Osteocyte (in vitro differentiated cells): ENCODE measurements around the gene P2RX7. TPM values are rescaled to one million over a fixed set of nuclear protein-coding genes. Genes with fewer than 3 reads are reported as not detected.
A peak's percentile ranks its signal among the peaks of the same experiment; 100 is the strongest.

Experiments used
- DNase-seq: peaks from one replicate; pipeline ENCODE4 v3.0.0; 2021; ENCODE audit warnings: mixed read lengths; ENCODE audit not compliant: unreplicated experiment; ENCODE audit errors: extremely low spot score
- H3K27ac Mint-ChIP-seq: one replicate; pipeline ENCODE4 v1.8.0; 2021; ENCODE audit warnings: mild to moderate bottlenecking, mixed read lengths; ENCODE audit not compliant: unreplicated experiment
- H3K27me3 Mint-ChIP-seq: one replicate; pipeline ENCODE4 v1.8.0; 2021; ENCODE audit warnings: mixed read lengths; ENCODE audit not compliant: unreplicated experiment
- H3K36me3 Mint-ChIP-seq: one replicate; pipeline ENCODE4 v1.8.0; 2021; ENCODE audit warnings: mixed read lengths; ENCODE audit not compliant: unreplicated experiment
- H3K4me1 Mint-ChIP-seq: one replicate; pipeline ENCODE4 v1.8.0; 2021; ENCODE audit warnings: mixed read lengths; ENCODE audit not compliant: unreplicated experiment
- H3K4me3 Mint-ChIP-seq: one replicate; pipeline ENCODE4 v1.8.0; 2021; ENCODE audit warnings: mild to moderate bottlenecking, moderate library complexity, mixed read lengths; ENCODE audit not compliant: unreplicated experiment
- H3K9me3 Mint-ChIP-seq: one replicate; pipeline ENCODE4 v1.8.0; 2021; ENCODE audit warnings: mixed read lengths; ENCODE audit not compliant: unreplicated experiment
- total RNA-seq: library from RNA; stranded (reverse); gene quantifications from 2 replicates; pipeline ENCODE4 v1.2.1, GENCODE V29; 2021
- TF ChIP-seq, protein P1 (sequence below): fragments of 200-600 bp; sonication (generic); IDR thresholded peaks from 2 replicates; pipeline ENCODE4 v1.5.0; 2021; ENCODE audit warnings: antibody characterized with exemption, mild to moderate bottlenecking, moderate library complexity

P2RX7 gene
- total RNA-seq, 1 donor from 2014 or later = 0.30 TPM

DNA sequence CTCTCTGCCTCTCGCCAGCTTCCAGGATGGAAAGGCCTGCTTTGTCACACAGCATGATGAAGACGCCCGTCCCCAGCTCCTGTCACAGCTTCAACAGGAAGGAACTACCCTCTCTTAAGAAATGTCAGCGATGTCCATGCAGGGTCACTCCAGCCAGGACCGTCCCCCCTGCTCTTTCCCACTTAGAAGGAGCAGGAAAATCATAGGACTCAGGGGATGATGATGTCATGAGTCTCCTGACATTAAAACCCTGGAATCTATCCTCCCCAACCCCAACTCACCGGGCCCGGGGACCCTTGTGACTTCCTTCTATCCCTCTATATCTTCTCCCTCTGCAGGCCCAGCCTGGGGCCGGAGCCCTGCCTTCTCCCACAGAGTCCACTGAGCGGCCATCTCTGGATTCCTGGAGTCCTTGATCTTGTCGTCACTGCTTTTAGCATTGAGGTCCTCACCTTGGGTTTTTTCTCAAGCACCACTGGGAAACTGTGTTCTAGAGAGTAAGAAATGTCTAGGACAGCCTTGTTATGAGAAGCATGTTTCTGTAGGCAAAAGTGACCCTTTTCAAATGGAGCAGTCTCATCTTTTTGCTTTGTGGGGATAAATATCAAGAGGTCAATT, 42.8 kb upstream of the P2RX7 start:
- TF ChIP-seq, protein P1, sequence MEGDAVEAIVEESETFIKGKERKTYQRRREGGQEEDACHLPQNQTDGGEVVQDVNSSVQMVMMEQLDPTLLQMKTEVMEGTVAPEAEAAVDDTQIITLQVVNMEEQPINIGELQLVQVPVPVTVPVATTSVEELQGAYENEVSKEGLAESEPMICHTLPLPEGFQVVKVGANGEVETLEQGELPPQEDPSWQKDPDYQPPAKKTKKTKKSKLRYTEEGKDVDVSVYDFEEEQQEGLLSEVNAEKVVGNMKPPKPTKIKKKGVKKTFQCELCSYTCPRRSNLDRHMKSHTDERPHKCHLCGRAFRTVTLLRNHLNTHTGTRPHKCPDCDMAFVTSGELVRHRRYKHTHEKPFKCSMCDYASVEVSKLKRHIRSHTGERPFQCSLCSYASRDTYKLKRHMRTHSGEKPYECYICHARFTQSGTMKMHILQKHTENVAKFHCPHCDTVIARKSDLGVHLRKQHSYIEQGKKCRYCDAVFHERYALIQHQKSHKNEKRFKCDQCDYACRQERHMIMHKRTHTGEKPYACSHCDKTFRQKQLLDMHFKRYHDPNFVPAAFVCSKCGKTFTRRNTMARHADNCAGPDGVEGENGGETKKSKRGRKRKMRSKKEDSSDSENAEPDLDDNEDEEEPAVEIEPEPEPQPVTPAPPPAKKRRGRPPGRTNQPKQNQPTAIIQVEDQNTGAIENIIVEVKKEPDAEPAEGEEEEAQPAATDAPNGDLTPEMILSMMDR = no peak
- H3K9me3 Mint-ChIP-seq = no peaks in the 10 kb centered on the region
- H3K27me3 Mint-ChIP-seq = peaks cover 25% of the 10 kb centered on the region
- H3K4me3 Mint-ChIP-seq = no peak overlapping the region
- no peaks in the 10 kb centered on the region for H3K4me1 Mint-ChIP-seq
- H3K27ac Mint-ChIP-seq = no peak overlapping the region
- no peaks in the 10 kb centered on the region for H3K36me3 Mint-ChIP-seq
- DNase-seq = peak; percentile 81

DNA sequence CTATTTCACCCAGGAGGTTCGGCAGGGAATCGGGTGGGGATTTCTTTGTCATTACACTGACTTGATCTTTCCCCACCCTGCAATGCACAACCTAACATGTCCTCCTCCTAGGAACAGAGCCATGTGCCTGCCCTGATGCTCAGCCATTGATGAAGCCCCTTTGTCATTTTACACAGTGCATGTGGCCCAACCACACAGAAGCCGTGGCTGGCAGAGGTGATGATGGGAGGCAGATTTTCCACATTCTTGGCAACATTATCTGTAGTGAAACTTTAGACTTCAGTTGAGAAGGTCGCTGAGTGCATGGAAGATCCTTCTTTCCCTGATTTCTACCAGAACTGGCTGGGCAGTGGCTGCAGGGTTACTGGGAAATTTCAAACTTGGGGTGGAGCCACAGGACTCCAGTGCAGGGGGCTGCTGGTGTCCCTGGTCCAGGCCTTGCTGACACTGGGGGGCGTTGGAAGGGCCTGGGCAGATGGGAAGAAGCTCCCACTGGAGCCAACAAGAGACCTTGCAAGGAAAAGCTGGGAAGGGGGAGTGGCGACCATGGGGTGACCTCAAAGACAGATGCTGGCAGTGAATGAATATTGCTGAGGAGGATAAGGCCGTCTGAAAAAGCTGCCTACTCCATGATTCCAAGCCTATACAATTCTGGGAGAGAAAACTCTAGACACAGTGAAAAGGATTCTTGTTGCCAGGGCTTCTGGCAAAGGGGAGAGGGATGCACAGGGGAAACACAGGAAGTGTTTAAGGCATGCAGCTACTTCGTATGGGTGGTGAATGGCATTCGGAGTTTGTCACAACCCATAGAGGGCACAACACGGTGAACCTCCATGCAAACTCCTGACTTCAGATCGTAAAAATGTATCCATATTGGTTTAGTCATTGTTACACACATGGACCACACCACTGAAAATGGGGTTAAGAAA, 41.8 kb upstream of the P2RX7 start:
- Mint-ChIP-seq H3K4me1 (peaks cover 5% of the 10 kb centered on the region), H3K4me3 (no peak overlapping the region), H3K9me3 (no peaks in the 10 kb centered on the region), H3K36me3 (no peaks in the 10 kb centered on the region), H3K27me3 (peaks cover 31% of the 10 kb centered on the region), H3K27ac (no peak overlapping the region)
- TF ChIP-seq, protein P1 = no peak
- DNase-seq = peak; percentile 49

DNA sequence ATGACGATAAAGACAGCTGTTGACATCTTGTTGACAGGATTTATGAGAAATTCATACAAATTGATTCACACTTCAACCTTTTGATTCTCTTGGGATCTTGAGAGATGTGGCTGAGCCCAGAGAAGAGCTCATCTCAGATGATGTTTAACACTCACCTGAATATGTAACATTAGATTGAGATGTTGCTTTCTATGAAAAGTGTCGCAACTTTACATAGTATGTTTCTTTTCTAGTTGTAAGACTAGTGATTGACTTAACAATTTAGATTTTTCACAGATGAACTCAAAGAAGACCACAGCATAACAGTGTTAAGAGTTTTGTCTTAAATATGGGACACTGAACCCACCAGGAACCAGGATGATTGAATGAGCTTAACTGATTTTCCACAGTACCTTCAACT, 40.6 kb upstream of the P2RX7 start:
- TF ChIP-seq, protein P1 = no peak
- no peaks in the 10 kb centered on the region for H3K36me3 Mint-ChIP-seq
- no peak overlapping the region for H3K27ac Mint-ChIP-seq
- H3K9me3 Mint-ChIP-seq = no peaks in the 10 kb centered on the region
- no peak for DNase-seq
- H3K4me3 Mint-ChIP-seq = no peak overlapping the region
- peaks cover 26% of the 10 kb centered on the region for H3K27me3 Mint-ChIP-seq
- peaks cover 7% of the 10 kb centered on the region for H3K4me1 Mint-ChIP-seq

DNA sequence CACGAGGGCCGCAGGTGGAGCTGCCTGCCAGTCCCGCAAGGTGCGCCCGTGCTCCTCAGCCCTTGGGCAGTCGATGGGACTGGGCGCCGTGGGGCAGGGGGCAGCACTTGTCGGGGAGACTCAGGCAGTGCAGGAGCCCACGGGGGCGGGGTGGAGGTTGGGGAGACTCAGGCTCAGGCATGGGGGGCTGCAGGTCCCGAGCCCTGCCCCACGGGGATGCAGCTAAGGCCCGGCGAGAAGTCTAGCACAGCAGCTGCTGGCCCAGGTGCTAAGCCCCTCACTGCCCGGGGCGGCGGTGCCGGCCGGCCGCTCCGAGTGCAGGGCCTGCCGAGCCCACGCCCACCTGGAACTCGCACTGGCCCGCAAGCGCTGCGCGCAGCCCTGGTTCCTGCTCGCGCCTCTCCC, 39.2 kb upstream of the P2RX7 start:
- H3K9me3 Mint-ChIP-seq = no peaks in the 10 kb centered on the region
- TF ChIP-seq, protein P1 = no peak
- H3K27ac Mint-ChIP-seq = no peak overlapping the region
- DNase-seq = peak; percentile 82
- no peaks in the 10 kb centered on the region for H3K36me3 Mint-ChIP-seq
- H3K4me3 Mint-ChIP-seq = no peak overlapping the region
- H3K4me1 Mint-ChIP-seq = peaks cover 7% of the 10 kb centered on the region
- H3K27me3 Mint-ChIP-seq = peaks cover 28% of the 10 kb centered on the region

DNA sequence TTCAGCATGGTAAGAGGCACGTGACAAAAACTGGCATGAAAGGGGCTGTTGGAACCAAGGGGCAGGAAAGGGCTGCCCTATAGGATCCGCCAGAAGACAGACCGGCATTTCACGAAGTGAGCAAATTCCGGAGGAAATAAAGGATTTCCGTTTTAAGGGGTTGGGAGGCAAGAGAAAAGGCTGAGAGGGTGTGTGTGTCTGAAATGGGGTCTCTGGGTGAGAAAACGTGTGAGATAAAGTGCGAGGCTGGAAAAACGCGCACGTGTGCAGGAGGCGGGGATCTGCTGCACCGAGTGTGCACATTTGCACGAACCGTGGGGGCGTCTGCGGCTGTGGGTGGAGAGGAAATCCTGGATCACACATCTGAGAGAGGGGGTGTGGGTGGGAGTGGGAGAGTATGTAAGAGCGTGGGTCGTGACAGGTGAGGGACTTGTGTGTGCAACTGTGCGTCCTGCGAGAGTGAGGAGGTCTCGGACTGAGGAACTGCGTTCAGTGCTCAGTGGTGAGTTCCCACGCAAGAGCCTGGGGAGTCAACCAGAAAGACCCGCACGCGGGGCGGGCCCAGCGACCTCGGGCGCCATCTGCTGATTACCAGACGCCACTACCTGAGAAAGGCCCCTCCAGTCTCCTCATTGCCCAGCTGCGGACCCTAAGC, 37.0 kb upstream of the P2RX7 start:
- peak; percentile 90 for DNase-seq
- peaks cover 7% of the 10 kb centered on the region for H3K4me1 Mint-ChIP-seq
- peak overlapping the region; percentile 78 for H3K4me3 Mint-ChIP-seq
- H3K27ac Mint-ChIP-seq = no peak overlapping the region
- H3K27me3 Mint-ChIP-seq = peaks cover 38% of the 10 kb centered on the region
- TF ChIP-seq, protein P1 = peak; percentile 88
- no peaks in the 10 kb centered on the region for H3K36me3 Mint-ChIP-seq
- H3K9me3 Mint-ChIP-seq = peaks cover 7% of the 10 kb centered on the region
